Natural killer cell treated with Interleukin-12 subunit alpha and Interleukin-12 subunit beta and Interleukin-15 and Interleukin-18, amount 100 ng/mL, for 72 hours (primary cell): ENCODE results near the gene KRT35. TPM values are rescaled to one million over a fixed set of nuclear protein-coding genes. Genes with fewer than 3 reads are reported as not detected.
A peak's percentile ranks its signal among the peaks of the same experiment; 100 is the strongest.

Experiments used
- ATAC-seq, 2 donors: fragments of 150-1000 bp; cut with Tn5 transposase in 1 of 2; sonication (Bioruptor Pico), chemical (Tn5 transposase) in 1 of 2; 2 replicates each; pipeline ENCODE4 v1.10.0; 2021
- DNase-seq: peaks from one replicate; pipeline ENCODE4 v3.0.0; 2022; ENCODE audit warnings: low spot score
- H3K27ac Mint-ChIP-seq, 2 donors: 1 replicate in 1 of 2; 2 replicates in 1 of 2; pipeline ENCODE4 v1.8.0; 2022; ENCODE audit warnings: mixed read lengths in 2 of 2, mild to moderate bottlenecking in 1 of 2, moderate library complexity in 1 of 2
- H3K27me3 Mint-ChIP-seq, 2 donors: 1 replicate in 1 of 2; 2 replicates in 1 of 2; pipeline ENCODE4 v1.8.0; 2022; ENCODE audit warnings: mixed read lengths in 2 of 2
- H3K36me3 Mint-ChIP-seq: one replicate; pipeline ENCODE4 v1.8.0; 2022; ENCODE audit warnings: mixed read lengths
- H3K4me1 Mint-ChIP-seq, 2 donors: 1 replicate in 1 of 2; 2 replicates in 1 of 2; pipeline ENCODE4 v1.8.0; 2022; ENCODE audit warnings: low read depth in 2 of 2, mixed read lengths in 2 of 2, mild to moderate bottlenecking in 1 of 2
- H3K4me3 Mint-ChIP-seq: one replicate; pipeline ENCODE4 v1.8.0; 2022; ENCODE audit warnings: mixed read lengths
- H3K9me3 Mint-ChIP-seq: 2 replicates; pipeline ENCODE4 v1.8.0; 2022; ENCODE audit warnings: mixed read lengths
- total RNA-seq, 2 donors: library from RNA; stranded (reverse); gene quantifications; one replicate each; pipeline ENCODE4 v1.2.3, GENCODE V29; 2022

KRT35 gene
- total RNA-seq, 2 donors from 2014 or later, result not detected

GRCh38 chr17:41468346-41468745 lies 12.6 kb downstream of the KRT35 start:
- ATAC-seq, result no peak

GRCh38 chr17:41467561-41467960 lies 13.4 kb downstream of the KRT35 start:
- no peak overlapping the region for H3K4me3 Mint-ChIP-seq

More at GRCh38 chr17:41468346-41468745, 12.6 kb downstream of the KRT35 start:
- Mint-ChIP-seq H3K27me3 (peaks cover 6 to 7% of the 10 kb centered on the region in 2 donors), H3K4me3 (no peak overlapping the region), H3K4me1 (no peaks in the 10 kb centered on the region), H3K9me3 (no peaks in the 10 kb centered on the region), H3K36me3 (no peaks in the 10 kb centered on the region), H3K27ac (no peak overlapping the region)
- DNase-seq, result no peak

GRCh38 chr17:41466988-41467387 lies 14.0 kb downstream of the KRT35 start, which contains the start of gene KRT32:
Gene KRT32, minus strand, starts transcription at chr17:41467386. Its CDS starts 61 bp downstream, at chr17:41467325.
- Mint-ChIP-seq H3K9me3 (no peaks in the 10 kb centered on the region), H3K36me3 (no peaks in the 10 kb centered on the region), H3K4me3 (no peak within 1 kb of the TSS), H3K4me1 (no peaks in the 10 kb centered on the region), H3K27me3 (peaks cover 0 to 3% of the 10 kb centered on the region in 2 donors), H3K27ac (no peak within 1 kb of the TSS)
- DNase-seq, result no peak
- no peak for ATAC-seq

More at GRCh38 chr17:41467561-41467960, 13.4 kb downstream of the KRT35 start:
- no peaks in the 10 kb centered on the region for H3K4me1 Mint-ChIP-seq
- ATAC-seq (no peak), DNase-seq (no peak)
- H3K27me3 Mint-ChIP-seq, result peaks cover 0 to 3% of the 10 kb centered on the region in 2 donors
- H3K36me3 Mint-ChIP-seq, result no peaks in the 10 kb centered on the region
- H3K27ac Mint-ChIP-seq, result no peak overlapping the region
- no peaks in the 10 kb centered on the region for H3K9me3 Mint-ChIP-seq

- no peaks in the 10 kb centered on the region for H3K36me3 Mint-ChIP-seq
- H3K27ac Mint-ChIP-seq, result no peak overlapping the region
- no peak overlapping the region for H3K4me3 Mint-ChIP-seq
- no peak for DNase-seq
- no peaks in the 10 kb centered on the region for H3K4me1 Mint-ChIP-seq
- ATAC-seq, result peak in 1 of 2 donors; percentile 34
- H3K27me3 Mint-ChIP-seq, result peaks cover 7 to 8% of the 10 kb centered on the region in 2 donors
- H3K9me3 Mint-ChIP-seq, result no peaks in the 10 kb centered on the region
Observed at GRCh38 chr17:41464682-41465081, 16.3 kb downstream of the KRT35 start.

GRCh38 chr17:41464173-41464572 lies 16.8 kb downstream of the KRT35 start:
- H3K27me3 Mint-ChIP-seq, result peaks cover 7 to 8% of the 10 kb centered on the region in 2 donors
- H3K27ac Mint-ChIP-seq, result no peak overlapping the region
- no peaks in the 10 kb centered on the region for H3K36me3 Mint-ChIP-seq

GRCh38 chr17:41463746-41464145 lies 17.2 kb downstream of the KRT35 start:
- no peak overlapping the region for H3K27ac Mint-ChIP-seq
- no peak overlapping the region for H3K4me3 Mint-ChIP-seq
- peaks cover 6 to 8% of the 10 kb centered on the region in 2 donors for H3K27me3 Mint-ChIP-seq
- ATAC-seq (no peak), DNase-seq (no peak)
- no peaks in the 10 kb centered on the region for H3K36me3 Mint-ChIP-seq
- no peaks in the 10 kb centered on the region for H3K4me1 Mint-ChIP-seq
- H3K9me3 Mint-ChIP-seq, result no peaks in the 10 kb centered on the region

More at GRCh38 chr17:41464173-41464572, 16.8 kb downstream of the KRT35 start:
- H3K4me3 Mint-ChIP-seq, result no peak overlapping the region
- H3K9me3 Mint-ChIP-seq, result no peaks in the 10 kb centered on the region
- no peak for DNase-seq
- no peak for ATAC-seq
- no peaks in the 10 kb centered on the region for H3K4me1 Mint-ChIP-seq

GRCh38 chr17:41462705-41463104 lies 18.2 kb downstream of the KRT35 start:
- no peak for DNase-seq
- Mint-ChIP-seq H3K36me3 (no peaks in the 10 kb centered on the region), H3K4me3 (no peak overlapping the region), H3K27ac (no peak overlapping the region), H3K27me3 (peaks cover 8 to 10% of the 10 kb centered on the region in 2 donors), H3K4me1 (no peaks in the 10 kb centered on the region), H3K9me3 (no peaks in the 10 kb centered on the region)
- ATAC-seq, result no peak

- peaks cover 16 to 20% of the 10 kb centered on the region in 2 donors for H3K27me3 Mint-ChIP-seq
- no peak overlapping the region for H3K4me3 Mint-ChIP-seq
- no peaks in the 10 kb centered on the region for H3K36me3 Mint-ChIP-seq
- ATAC-seq (no peak), DNase-seq (no peak)
- no peaks in the 10 kb centered on the region for H3K4me1 Mint-ChIP-seq
- no peaks in the 10 kb centered on the region for H3K9me3 Mint-ChIP-seq
- H3K27ac Mint-ChIP-seq, result no peak overlapping the region
Observed at GRCh38 chr17:41457676-41458075, 23.3 kb downstream of the KRT35 start.

- Mint-ChIP-seq H3K4me3 (no peak overlapping the region), H3K36me3 (no peaks in the 10 kb centered on the region), H3K9me3 (no peaks in the 10 kb centered on the region), H3K27ac (no peak overlapping the region), H3K27me3 (peaks cover 24% of the 10 kb centered on the region in 2 donors), H3K4me1 (no peaks in the 10 kb centered on the region)
- DNase-seq, result no peak
- ATAC-seq, result no peak
Observed at GRCh38 chr17:41456204-41456603, 24.7 kb downstream of the KRT35 start.

- Mint-ChIP-seq H3K4me1 (no peaks in the 10 kb centered on the region), H3K4me3 (no peak overlapping the region), H3K36me3 (no peaks in the 10 kb centered on the region), H3K27me3 (peaks cover 26 to 29% of the 10 kb centered on the region in 2 donors), H3K9me3 (no peaks in the 10 kb centered on the region), H3K27ac (no peak overlapping the region)
- ATAC-seq (no peak), DNase-seq (no peak)
Observed at GRCh38 chr17:41455236-41455635, 25.7 kb downstream of the KRT35 start.

GRCh38 chr17:41453066-41453465 lies 27.9 kb downstream of the KRT35 start:
- Mint-ChIP-seq H3K4me3 (no peak overlapping the region), H3K36me3 (no peaks in the 10 kb centered on the region), H3K9me3 (no peaks in the 10 kb centered on the region), H3K27ac (no peak overlapping the region), H3K27me3 (peaks cover 24 to 32% of the 10 kb centered on the region in 2 donors), H3K4me1 (no peaks in the 10 kb centered on the region)
- no peak for ATAC-seq
- DNase-seq, result no peak

GRCh38 chr17:41452281-41452680 lies 28.7 kb downstream of the KRT35 start:
- H3K4me1 Mint-ChIP-seq, result no peaks in the 10 kb centered on the region
- DNase-seq, result no peak
- no peak overlapping the region for H3K4me3 Mint-ChIP-seq
- H3K9me3 Mint-ChIP-seq, result no peaks in the 10 kb centered on the region
- no peak overlapping the region for H3K27ac Mint-ChIP-seq
- peaks cover 24 to 32% of the 10 kb centered on the region in 2 donors for H3K27me3 Mint-ChIP-seq
- H3K36me3 Mint-ChIP-seq, result no peaks in the 10 kb centered on the region
- ATAC-seq, result no peak

- no peak for DNase-seq
- no peak for ATAC-seq
- H3K27me3 Mint-ChIP-seq, result peaks cover 26 to 36% of the 10 kb centered on the region in 2 donors
- no peaks in the 10 kb centered on the region for H3K4me1 Mint-ChIP-seq
- no peak overlapping the region for H3K4me3 Mint-ChIP-seq
- H3K9me3 Mint-ChIP-seq, result no peaks in the 10 kb centered on the region
- no peaks in the 10 kb centered on the region for H3K36me3 Mint-ChIP-seq
- H3K27ac Mint-ChIP-seq, result no peak overlapping the region
Observed at GRCh38 chr17:41451154-41451728, 29.7 kb downstream of the KRT35 start.

GRCh38 chr17:41449008-41449407 lies 31.9 kb downstream of the KRT35 start:
- Mint-ChIP-seq H3K4me3 (no peak overlapping the region), H3K9me3 (no peaks in the 10 kb centered on the region), H3K4me1 (no peaks in the 10 kb centered on the region), H3K27me3 (peaks cover 32 to 39% of the 10 kb centered on the region in 2 donors), H3K27ac (no peak overlapping the region), H3K36me3 (no peaks in the 10 kb centered on the region)
- no peak for ATAC-seq
- no peak for DNase-seq

GRCh38 chr17:41448506-41448905 lies 32.4 kb downstream of the KRT35 start:
- DNase-seq (no peak), ATAC-seq (no peak)
- Mint-ChIP-seq H3K4me1 (no peaks in the 10 kb centered on the region), H3K27ac (no peak overlapping the region), H3K4me3 (no peak overlapping the region), H3K36me3 (no peaks in the 10 kb centered on the region), H3K9me3 (no peaks in the 10 kb centered on the region), H3K27me3 (peaks cover 31 to 38% of the 10 kb centered on the region in 2 donors)
